PC-9 (cell line): ENCODE results near the gene MACROD1.
A peak's percentile ranks its signal among the peaks of the same experiment; 100 is the strongest.

Experiments
- EZH2 ChIP-seq: fragments of 200-600 bp; sonication (generic); IDR thresholded peaks from 2 replicates; pipeline ENCODE4 v1.8.0; 2017; ENCODE audit warnings: antibody characterized with exemption, low read depth
- TF ChIP-seq, protein P1 (sequence below): fragments of 200-600 bp; sonication (generic); conservative IDR thresholded peaks from 2 replicates; pipeline ENCODE4 v1.6.1; 2017; ENCODE audit warnings: mixed run types, antibody characterized with exemption, mild to moderate bottlenecking, moderate library complexity

DNA sequence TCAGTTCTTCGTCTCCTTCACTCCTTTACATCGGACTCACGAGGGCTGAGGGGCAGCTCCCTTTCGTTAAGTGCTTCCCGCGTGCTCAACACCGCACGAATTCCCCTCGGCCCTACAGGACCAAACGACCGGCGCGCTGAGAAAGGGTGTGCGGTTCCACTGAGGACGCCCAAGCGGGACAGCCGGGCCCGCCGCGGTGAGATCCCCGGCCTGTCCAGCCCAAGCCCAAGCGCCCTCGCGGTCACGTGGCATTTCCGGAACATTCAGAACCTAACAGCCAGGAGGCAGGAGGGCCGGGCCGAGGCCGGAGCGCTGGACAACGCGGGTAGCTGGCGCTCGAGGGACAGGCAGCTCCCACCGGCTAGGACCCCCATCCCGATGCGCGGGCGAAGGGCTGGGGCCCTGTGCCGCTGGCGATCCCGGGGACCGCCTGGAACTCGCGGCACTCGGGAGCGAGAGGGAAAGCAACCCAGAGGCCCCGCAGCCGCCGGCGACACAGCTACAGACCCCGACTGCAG lies 19.3 kb upstream of the MACROD1 start:
- TF ChIP-seq, protein P1, sequence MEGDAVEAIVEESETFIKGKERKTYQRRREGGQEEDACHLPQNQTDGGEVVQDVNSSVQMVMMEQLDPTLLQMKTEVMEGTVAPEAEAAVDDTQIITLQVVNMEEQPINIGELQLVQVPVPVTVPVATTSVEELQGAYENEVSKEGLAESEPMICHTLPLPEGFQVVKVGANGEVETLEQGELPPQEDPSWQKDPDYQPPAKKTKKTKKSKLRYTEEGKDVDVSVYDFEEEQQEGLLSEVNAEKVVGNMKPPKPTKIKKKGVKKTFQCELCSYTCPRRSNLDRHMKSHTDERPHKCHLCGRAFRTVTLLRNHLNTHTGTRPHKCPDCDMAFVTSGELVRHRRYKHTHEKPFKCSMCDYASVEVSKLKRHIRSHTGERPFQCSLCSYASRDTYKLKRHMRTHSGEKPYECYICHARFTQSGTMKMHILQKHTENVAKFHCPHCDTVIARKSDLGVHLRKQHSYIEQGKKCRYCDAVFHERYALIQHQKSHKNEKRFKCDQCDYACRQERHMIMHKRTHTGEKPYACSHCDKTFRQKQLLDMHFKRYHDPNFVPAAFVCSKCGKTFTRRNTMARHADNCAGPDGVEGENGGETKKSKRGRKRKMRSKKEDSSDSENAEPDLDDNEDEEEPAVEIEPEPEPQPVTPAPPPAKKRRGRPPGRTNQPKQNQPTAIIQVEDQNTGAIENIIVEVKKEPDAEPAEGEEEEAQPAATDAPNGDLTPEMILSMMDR = 0 out of 2 replicates have a peak, but pooled peaks have one; percentile 26
- no peak for TF ChIP-seq EZH2
